Activated T-cell treated with anti-CD3 and anti-CD28 coated beads for 24 hours (primary cell): ENCODE measurements around the gene ZBBX.
"Not testable (repeated sequence)": the region's sequence is repeated elsewhere in the genome, so short reads cannot be mapped to it uniquely, and the experiment has no call there.

Experiments
- DNase-seq: peaks from one replicate; pipeline ENCODE4 v3.0.0-alpha.2; 2020; ENCODE audit warnings: low read depth

The ZBBX gene

GRCh38 chr3:167380004-167380689, at the start of gene ZBBX:
ZBBX (minus strand) TSS chr3:167380297; CDS start chr3:167372901, 7,396 bp downstream.
- peak; percentile 78 for DNase-seq

- not testable (repeated sequence) for DNase-seq
Measured at GRCh38 chr3:167426962-167427361, 46.9 kb upstream of the ZBBX start.

- DNase-seq, result not testable (repeated sequence)
Measured at GRCh38 chr3:167422396-167422795, 42.3 kb upstream of the ZBBX start.

DNA sequence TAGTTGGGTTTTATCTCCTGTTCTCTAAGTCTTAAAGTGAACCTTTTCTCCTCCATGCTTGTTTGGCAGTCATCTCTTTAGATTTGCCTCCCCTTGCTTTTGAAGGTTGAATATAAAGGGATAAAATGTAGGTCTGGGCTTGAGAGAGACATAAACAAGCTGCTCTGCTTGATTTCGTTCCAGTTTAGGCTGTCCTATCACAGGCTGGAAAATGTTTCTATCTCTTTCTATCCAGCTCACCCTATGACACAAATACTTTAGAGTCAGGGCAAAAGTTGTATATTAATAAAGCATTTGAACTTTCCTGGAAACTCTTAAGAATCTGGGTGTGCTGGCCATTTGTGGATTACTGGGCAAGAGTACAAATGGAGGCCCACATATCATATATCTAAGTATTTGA, 29.5 kb upstream of the ZBBX start:
- DNase-seq, result no peak

DNA sequence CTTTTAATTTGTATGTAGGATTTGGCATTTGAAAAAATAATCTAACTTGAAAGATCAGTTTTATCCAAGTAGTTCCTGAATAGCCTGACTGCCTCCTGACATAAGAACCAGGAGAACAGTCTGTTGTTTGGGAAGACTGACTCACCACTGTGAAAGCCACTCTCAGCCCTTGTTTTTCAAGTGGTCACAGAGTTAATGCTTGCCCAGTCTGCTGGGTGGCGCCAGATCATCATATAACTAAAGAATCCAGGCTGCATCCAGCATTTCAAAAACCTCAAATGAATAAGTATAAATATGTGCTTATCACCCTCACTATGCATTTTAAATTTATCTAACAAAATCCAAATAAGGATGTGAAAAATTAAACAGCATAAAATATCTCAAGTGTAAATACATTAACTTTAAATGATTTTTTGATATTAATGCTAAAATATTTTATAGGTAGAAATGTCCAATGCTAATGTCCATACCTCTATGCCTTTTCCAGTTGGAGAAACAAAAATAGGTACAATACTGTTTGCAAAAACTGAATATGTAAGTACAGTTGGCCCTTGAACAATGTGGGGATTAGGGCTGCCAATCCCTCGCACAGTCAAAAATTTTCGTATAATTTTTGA, 26.9 kb upstream of the ZBBX start:
- no peak for DNase-seq

GRCh38 chr3:167397826-167398225, 17.7 kb upstream of the ZBBX start:
- DNase-seq, result no peak

DNA sequence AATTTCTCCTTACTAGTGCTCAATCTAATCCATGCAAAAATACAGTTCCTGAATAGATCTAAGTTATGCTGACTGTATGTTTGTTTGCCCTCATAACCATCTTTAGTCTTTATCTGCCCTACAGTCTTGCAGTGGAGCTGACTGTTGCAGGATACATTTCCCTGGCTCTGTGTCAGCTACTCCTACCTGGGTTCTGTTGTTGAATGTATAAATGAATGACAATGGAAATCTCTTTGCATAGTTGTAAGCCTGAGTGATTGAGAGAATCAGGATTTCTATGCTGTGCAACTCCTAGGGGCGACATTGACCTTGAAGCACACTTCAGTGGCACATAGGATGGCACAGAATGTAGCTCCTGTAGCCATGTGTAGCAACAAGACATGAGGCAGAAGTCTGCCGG, 16.0 kb upstream of the ZBBX start:
- no peak for DNase-seq

GRCh38 chr3:167394003-167394402, 13.9 kb upstream of the ZBBX start:
- DNase-seq, result no peak

- DNase-seq, result no peak
Measured at GRCh38 chr3:167382155-167382554, 2.1 kb upstream of the ZBBX start.

GRCh38 chr3:167375478-167375877, 4.6 kb downstream of the ZBBX start:
- no peak for DNase-seq

DNA sequence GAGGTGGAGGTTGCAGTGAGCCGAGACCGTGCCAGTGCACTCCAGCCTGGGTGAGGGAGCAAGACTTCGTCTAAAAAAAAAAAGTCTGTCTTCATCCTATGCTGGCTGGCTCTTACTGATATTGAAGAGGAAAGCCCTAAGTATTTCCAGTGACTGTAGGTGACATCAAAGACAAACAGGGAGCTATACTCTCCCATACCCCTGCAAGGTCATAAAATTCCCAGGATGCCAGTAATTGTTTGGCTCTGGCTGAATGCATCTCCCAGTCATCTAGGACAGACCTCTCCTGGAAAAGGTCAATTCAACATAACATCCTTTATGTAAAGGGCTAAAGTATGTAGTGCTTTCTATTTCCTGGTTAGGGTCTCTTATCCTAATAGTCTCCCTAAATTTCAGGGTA, 8.0 kb downstream of the ZBBX start:
- no peak for DNase-seq

DNA sequence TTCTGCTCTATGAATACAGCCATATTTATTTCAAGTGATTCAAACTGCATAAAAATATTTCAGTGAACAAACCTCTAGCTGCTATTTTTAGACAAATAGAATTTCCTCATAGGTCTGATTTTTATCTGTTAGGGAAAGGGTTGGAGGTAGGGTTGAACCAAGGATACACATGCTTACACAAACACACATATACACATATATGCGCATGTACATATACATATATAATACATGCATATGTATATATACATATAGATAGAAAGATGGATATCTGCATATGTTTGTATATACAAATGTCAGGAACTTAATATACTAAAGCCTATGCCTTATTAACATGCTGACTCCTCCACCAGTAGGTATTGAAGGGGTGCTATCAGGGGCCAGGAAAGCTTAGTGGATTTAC, 18.1 kb downstream of the ZBBX start:
- DNase-seq, result no peak

- DNase-seq, result no peak
Measured at GRCh38 chr3:167361306-167361705, 18.8 kb downstream of the ZBBX start.

- no peak for DNase-seq
Measured at GRCh38 chr3:167355446-167355845, 24.7 kb downstream of the ZBBX start.

DNA sequence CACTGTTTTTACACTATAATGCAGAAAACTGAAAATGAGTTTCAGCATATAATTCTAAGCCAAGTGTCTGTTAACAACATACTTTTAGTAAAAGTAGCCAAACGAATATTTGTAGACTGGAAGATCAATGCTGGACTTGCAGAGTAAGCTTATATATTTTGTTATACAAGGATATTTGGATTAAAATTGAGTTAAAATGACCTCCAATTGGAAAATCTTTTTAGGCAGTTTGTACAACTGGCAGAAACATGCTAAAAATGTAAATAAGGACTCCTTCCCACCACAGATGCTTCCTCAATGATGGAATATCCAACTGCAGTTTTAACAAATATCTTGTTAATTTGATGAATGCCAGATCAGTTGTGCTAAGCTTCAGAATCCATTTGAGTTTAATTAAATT, 25.3 kb downstream of the ZBBX start:
- no peak for DNase-seq

DNA sequence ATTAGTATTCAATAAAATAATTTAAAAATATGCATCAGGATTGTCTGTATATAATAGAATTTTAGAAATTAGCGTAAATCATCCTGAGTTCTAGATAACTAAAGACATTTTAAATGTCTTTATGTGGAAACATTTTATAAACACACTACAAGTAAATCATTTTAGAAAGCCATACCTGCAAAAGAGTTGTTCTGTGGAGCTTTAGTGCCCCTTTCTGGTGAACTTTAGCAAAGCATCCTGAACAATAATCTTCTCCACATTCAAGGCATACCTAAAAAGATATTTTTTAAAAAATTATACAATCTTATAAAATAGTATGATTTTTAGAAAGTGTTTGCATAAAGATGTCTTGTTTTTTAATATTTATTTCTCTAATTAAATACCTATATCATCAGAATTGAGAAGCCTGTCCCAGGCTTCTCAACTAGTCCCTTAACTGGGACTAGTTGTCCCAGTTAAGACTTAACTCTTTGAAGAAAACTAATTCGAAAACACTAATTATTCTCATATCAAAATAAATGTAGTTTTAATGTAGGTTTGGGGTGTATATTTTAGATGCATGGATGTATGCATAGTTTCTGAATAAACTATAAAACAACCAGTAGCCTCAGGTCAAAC, 29.7 kb downstream of the ZBBX start:
- no peak for DNase-seq

DNA sequence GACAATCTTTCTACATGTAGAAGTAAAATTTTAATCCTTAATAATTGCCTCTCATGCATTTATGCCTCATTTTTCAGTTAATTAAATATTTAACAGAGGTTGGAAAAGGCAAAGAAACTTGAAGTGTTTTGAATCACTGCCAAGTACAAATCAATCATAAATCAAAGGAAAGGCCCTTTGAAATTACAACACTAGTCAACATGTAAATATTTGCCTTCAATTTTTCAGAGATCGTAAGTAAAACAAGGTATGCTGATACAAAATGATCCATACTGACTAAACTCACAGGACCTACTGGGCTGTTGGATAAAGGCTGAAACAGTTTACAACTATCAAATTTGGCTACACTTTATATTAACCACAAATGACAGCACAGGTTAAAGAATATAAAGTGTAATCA, 33.9 kb downstream of the ZBBX start:
- DNase-seq, result no peak

DNA sequence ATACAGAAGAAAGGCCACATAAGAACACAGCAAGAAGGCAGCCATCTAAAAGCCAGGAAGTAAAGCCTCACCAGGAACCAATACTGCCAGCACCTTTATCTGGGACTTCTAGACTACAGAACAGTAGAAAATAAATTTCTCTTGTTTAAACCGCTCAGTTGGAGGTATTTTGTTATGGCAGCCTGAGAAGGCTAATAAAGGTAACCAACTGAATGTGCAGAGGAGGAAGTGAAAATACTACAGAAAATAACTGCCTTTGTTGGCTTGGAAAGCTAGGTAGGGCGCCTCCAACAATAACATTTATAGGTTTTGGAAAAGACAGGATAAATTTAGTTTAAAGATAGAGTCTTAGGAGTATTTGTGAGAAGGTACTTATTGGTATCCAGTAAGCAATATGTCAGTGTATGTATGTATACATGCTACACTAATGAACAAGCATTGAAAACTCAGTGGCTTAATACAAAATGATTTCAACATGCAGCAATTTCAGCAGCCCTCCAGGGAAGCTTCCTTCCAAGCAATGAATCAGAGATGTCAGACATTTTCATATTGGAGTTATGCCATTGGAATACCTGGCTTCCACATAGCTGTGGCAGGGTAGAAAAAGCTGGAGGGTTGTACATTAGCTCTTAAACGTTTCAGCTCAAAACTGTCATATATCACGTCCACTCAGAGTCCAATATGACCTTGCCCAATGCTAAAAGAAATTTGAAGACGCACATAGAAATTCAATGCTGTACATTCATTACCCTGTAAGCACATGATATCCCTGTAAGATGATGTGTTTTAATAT, 48.9 kb downstream of the ZBBX start:
- no peak for DNase-seq

DNA sequence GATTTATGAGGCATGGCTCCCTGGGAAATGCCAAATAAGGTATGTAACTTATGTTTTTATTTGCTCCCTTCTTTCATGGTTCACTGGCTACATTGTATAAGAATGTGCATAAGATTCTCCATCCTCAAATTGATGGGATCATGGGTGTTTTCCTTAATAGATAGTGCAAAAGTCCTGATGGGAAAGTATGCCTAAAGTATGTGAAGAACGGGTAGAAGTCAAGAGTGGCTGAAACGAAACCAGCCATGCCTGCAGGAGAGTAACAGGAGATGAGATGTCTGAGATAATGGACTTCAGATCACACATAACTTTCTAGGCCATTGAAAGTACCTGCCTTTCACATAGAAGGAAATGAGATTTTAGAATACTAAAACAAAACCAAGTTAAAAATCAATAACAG, 56.5 kb downstream of the ZBBX start:
- DNase-seq, result no peak

DNA sequence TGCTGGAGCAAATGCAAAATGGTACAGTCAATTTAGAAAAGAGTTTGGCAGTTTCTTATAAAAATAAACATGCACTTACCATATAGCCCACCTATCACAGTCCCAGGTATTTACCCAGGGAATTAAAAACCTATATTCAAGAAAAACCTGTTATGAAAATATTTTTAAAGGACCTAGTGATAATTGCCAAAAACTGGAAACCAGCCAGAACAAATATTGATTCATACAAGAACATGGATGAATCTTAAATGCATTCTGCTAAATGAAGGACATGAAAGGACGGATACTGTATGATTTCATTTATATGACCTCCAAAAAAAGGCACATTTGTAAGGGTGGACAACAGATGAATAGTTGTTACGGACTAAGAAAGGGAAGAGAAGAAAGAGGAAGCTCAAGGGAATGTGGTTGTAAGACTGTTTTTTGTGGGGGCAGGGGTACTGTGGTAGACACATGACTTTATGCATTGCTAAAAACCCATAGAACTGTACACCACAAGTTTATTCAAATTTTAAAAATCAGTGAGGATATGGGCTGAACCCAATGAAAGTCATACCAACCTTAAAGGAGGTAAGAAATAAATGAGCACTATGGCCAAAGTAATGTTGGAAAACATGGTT, 61.0 kb downstream of the ZBBX start:
- no peak for DNase-seq

DNA sequence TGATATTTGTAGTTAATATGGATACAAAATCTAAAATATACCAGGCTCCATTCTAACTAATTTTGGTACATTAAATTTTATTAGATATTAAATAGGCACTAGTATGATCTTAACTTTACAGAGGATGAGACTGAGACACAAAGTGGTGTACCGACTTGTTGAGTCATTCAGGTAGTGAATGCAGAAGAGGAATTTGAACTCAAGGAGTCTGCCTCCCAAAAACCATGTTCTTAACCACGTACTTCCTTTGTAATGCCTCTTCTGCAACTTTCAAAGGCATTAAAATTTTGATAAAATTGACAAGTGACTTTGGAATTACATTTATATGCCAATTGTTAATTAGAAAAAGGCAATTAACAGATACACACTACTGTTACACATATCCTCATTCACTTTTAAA, 61.8 kb downstream of the ZBBX start:
- DNase-seq, result no peak

DNA sequence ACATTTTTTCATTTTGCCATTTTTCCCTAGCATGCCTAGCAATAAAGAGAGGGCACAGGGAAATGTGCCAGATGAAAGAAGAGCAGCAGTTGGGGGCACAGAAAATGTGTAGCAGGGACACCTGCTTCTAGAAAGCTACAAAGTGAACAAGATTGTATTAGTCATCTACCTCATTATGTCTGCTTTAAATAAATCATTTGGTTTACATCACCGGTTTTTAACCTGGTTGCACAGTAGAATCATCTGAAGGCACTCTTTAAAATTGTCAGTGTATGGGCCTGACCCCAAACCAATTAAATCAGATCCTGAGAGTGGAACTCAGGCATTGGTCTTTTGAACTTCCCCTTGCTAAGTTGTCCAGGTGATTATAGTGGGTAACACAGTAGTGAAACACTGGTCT, 73.8 kb downstream of the ZBBX start:
- no peak for DNase-seq
